Stimulated activated CD8-positive, alpha-beta memory T cell treated with anti-CD3 and anti-CD28 coated beads, Interleukin-15, amount 100 ng/mL, for 48 hours (primary cell): Measurements from ENCODE around the gene GARRE1.
A peak's percentile ranks its signal among the peaks of the same experiment; 100 is the strongest.
"Not testable (repeated sequence)": the region's sequence is repeated elsewhere in the genome, so short reads cannot be mapped to it uniquely, and the experiment has no call there.

Experiments
- DNase-seq, 2 donors: peaks; one replicate each; pipeline ENCODE4 v3.0.0-alpha.2; 2020; ENCODE audit warnings: low read depth in 2 of 2

The GARRE1 gene

DNA sequence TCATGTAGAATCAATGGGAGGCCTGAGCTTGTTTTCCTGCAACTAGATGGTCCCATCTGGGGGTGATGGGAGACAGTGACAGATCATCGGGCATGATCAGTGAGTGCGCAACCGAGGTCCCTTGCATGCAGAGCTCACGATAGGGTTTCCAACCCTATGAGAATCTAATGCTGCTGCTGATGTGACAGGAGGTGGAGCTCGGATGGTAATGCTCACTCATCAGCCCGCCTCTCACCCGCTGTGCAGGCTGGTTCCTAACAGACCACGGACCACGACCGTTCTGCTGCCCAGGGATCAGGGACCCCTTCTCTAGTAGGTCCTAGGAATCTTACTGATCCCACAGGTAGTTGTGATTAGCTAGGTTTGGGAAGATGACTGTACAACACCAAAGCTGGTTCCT, 23.5 kb upstream of the GARRE1 start:
- DNase-seq, result no peak

DNA sequence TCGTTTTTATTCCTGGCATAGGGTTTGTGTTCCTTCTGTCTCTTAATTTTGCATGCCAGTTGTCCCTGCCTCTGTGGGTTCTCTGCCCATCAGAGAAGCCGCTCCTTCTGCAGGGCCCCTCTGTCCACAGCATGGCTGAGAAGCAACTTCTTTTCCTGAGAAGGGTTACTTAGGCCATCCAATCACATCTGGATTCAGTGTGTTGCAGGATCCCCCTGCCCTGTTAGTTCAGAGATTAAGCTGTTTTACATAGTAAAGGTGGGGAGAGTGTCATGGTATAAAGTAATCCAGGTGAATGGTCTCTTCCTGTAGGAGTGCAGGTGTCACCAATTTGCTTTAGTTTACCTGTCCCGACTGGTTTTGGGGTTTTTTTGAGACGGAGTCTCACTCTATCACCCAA, 22.9 kb upstream of the GARRE1 start:
- no peak for DNase-seq

DNA sequence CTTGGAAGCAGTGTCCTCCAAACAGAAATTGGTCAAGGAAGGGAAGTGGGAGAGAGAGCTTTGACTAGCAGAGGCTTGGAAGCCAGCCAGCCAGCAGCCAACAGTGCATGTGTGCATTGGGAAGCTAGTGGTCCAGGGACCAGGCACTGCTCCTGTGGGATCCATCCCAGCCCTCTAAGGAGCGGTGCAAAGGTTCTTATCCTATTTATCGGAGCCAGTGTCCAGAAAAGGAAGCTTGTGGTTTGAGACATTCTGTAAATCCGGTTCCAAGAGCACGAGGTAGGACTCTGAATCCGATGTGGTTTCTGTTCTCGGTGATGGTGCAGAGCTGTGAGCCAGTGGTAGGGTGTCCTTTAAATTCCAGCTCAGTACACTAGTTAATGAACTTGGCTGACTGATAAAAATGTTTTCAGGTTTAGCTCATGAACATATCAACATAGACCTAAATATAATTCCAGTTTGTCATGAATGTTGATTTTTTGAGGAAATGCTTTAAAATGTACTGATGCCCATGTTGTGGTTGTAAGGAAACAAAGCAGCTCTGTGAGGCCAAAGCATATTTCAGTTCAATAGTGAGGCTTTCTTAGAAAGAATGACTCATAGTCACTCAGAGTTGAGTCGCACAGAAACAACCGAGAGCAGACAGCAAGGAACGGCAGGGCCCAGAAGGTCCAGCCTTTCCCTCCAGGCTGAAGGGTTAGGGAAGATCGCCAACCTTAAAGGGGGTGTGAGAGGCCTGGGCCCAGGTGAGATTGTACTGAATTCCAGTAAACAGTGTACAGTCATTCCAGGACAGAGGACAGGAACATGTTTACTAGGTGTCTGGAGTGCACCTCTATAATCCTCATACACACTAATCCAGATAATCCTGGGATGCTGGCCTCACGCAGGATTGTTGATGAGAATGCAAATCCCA, 21.5 kb upstream of the GARRE1 start:
- no peak for DNase-seq

DNA sequence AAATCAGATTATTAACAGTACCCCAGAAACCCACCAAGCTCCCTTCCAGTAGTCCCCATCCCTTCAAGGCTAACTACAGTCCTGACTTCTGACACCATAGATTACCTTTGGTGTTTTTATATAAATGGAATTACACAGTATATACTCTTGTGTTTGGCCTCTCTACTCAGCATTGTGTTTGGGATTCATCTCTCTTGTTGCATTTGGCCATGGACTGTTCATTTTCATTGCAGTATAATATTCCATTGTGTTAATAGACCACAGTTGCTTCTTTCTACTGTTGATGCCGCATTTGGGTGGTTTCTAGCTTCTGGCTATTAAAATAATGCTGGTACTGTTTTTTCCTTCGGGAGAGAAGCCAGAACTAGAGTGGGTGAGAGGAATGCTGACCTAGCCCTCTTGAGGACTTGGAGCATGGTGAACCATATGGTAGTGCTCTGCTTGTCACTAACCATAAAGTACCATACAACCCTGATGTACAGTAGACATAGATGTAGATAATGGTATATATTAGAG, 18.9 kb upstream of the GARRE1 start:
- DNase-seq, result no peak

DNA sequence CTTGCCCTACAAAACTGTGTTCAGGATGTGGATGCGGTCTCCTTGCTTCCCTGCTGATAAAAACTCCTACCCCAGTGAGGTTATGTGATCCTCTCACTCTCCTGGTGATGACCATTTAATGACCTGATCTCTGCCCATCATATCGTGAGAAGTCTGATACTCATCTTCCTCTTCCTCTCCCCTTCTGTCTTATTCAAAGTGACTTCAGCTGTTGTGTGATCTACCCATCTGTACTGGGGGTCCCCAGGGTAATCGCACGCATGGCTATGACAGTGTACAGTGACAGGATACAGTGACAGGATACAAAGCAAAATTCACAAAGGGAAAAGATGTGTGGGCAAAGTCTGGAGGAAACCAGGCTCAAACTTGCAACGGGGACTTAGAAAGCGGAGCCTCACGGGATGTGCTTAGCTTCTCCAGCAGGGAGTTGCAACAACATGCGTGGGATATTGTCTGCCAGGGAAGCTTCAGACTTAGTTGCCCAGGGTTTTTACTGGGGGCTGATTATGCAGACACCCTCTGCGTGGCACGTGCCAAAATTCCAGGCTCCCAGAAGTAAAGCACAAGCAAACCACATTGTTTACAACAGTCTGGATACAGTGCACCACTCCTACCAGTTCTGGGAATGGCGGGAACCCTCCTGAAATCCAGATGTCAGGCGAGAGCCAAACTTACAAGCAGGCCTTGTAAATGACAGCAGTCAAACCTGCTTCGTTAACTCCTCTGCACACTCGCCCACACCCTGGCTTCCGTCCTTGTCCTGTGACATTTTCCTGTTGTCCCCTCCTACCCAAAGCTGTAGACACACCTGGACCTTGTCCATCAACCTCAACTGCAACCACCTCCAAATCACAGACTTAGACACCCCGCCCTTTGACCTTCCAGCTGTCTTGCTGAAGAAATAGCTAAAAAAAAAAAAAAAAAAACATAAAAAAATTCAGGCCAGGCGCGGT, 18.0 kb upstream of the GARRE1 start:
- no peak for DNase-seq

DNA sequence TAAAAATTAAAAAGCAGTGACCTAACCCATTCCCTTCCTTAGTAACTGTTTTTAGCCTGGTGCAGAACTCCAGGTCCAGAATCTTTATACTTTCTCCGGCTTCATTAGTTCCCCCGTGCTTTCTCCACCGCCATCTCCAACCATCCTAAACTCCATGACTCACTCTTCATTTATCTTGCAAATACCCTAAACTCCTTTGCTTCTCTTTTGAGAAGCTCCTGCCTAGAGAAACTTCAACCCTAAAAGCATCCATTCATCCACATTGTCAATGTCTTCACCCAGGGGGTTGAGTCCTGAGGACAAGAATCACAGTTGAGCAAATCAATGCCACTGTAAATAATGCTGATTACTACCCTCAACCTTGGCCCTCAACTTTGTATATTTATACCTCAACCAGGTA, 17.1 kb upstream of the GARRE1 start:
- no peak for DNase-seq

DNA sequence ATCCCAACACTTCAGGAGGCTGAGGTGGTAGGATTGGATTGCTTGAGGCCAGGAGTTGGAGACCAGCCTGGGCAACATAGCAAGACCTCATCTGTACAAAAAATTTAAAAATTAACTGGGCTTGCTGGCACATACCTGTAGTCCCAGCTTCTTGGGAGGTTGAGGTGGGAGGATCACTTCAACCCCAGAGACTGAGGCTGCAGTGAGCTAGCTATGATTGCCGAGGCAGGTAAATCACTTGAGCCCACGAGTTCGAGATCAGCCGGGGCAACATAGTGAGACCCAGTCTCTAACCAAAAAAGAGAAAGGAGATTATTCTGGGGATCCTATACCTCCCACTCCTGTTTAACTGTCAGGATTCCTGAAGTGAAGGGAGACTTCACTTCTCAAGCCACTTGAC, 16.4 kb upstream of the GARRE1 start:
- no peak for DNase-seq

DNA sequence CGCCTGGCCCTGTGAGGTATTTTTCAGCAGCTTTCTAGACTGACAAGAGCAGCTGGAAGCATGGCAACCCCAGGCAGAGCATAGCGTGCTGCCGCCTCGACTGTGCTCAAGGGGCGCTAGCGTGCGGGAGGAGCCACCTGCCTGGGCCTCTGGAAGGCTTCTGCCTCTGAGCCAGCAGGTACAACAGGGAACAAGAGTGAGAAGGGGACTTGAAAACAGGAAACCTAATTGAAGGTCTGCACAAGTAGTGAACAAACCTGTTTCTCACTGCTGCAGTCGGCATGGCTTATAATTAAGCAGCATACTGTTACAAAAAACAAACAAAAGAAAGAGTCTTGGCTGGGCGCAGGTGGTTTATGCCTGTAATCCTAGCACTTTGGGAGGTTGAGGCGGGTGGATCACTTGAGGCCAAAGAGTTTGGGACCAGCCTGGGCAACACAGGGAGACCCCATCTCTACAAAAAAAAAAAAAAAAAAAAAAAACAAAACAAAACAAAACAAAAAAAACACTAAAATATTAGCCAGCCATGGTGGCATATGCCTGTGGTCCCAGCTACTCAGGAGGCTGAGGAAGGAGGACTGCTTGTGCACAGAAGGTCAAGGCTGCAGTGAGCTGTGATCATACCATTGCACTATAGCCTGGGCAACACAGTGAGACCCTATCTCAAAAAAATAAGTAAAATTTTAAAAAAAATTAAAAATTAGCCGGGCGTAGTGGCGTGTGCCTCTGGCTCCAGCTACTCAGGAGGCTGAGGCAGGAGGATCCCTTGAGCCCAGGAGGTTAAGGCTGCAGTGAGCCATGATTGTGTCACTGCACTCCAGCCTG, 12.6 kb upstream of the GARRE1 start:
- peak in 1 of 2 donors; percentile 20 for DNase-seq

DNA sequence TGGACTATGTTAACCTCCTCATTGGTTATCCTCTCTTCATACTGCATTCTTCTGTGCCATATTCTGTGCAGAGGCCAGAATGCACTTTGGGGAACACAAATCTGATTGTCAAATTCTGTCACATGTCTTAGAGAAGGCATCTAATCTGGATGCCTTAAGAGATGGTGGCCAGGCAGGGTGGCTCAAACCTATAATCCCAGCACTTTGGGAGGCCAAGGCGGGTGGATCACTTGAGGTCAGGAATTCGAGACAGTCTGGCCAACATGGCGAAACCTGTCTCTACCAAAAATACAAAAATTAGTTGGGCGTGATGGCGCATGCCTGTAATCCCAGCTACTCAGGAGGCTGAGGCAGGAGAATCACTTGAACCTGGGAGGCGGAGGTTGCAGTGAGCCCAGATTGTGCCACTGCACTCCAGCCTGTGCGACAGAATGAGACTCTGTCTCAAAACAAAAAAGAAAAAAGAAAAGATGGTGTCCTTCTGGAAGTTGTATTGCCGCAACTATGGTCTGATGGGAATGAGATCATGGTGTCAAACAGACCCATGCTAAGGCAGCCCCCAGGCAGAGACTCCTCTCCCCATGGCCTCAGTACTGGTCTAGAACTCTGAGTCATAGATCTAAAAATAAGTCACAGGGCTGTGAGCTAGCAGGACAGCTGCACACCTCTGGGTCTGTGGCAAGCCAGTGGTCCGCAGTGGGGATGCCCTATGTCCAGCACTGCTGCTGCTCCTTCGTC, 11.0 kb upstream of the GARRE1 start:
- DNase-seq, result not testable (repeated sequence)

DNA sequence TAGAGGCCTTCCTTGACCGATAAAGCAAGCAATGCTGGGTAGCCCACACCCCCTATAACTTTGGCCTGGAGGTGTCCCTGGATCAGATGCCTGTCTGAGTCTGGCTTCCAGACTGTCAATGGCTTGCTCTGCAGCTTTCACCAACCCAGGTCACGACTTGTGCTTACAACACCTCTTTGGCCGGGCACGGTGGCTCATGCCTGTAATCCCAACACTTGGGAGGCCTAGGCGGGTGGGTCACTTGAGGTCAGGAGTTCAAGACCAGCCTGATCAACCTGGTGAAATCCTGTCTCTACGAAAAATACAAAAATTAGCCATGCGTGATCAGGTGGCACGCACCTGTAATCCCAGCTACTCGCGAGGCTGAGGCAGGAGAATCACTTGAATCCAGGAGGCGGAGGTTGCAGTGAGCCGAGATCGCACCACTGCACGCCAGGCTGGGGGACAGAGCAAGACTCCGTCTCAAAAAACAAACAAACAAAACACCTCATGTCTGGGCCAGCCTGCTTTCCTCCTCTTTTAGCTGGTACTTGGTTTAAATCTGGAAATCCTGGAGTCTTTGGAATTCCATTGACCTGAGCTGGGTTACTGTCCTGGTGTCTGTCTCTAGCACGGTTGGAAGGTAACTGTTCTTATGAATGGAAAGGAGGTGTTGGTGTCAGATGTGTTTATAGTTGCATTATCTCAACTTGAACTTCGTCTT, 10.3 kb upstream of the GARRE1 start:
- no peak for DNase-seq

DNA sequence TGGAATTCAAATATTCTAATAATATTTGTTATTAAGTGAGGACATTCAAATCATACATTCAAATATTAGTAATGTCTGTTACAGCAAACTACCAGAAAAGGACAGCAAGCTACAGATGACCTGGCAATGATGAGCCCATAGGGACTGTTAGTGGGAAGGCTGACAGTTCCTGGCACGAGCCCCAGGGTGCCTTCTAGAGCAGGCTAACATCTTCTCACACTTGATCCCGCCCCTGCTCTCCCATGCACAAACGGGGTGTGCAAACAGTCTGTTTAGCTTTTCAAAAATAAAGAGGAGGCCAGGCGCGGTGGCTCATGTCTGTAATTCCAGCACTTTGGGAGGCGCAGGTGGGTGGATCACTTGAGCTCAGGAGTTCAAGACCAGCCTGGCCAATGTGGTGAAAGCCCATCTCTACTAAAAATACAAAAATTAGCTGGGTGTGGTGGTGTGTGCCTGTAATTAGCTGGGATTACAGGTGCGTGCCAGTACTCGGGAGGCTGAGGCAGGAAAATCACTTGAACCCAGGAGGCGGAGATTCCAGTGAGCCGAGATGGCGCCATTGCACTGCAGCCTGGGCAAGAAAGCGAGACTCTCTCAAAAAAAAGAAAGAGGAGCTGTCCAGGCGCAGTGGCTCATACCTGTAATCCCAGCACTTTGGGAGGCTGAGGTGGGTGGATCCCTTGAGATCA, 9.6 kb upstream of the GARRE1 start:
- DNase-seq, result no peak

DNA sequence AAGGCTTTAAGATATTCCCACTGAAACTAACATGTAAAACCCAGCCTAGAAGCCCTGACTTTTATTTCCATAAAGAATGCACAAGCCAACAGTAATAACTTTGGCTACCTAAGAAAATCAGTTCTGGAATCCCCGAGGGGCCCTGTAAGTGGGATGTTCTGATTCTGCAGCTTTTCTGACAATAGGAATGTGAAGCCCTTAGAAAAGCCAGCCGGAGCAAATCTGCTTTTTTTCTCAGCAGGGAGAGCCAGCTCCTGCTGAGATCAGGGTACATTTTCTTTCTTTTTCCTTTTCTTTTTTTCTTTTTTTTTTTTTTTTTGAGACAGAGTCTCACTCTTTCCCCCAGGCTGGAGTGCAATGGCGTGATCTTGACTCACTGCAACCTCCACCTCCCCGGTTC, 8.0 kb upstream of the GARRE1 start:
- no peak for DNase-seq

DNA sequence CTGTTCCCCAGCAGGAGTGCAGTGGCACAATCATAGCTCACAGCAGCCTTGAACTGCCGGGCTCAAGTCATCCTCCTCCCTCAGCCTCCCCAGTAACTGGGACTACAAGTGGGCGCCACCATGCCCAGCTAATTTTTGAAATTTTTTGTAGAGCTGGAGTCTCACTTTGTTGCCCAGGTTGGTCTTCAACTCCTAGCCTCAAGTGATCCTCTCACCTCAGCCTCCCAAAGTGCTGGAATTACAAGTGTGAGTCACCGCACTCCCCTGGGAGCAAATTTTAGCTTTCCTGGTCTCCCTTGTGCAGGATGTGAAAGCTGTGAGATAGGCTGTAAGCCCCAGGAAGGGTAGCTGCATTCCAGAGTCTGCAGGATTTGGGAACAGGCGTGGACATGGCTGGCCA, 5.4 kb upstream of the GARRE1 start:
- DNase-seq, result no peak

DNA sequence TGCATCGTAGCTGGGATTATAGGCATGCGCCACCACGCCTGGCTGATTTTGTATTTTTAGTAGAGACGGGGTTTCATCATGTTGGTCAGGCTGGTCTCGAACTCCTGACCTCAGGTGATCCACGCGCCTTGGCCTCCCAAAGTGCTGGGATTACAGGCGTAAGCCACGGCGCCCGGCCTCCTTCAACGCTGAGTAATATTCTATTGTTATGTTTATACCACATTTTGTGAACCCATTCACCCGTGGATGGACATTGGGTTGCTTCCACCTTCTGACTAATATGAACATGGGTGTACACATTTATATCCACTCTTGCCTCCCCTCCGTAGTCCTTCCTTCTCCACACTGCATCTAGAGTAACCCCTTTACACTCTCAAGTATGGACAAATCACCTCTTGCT, 1.2 kb upstream of the GARRE1 start:
- DNase-seq, result not testable (repeated sequence)

DNA sequence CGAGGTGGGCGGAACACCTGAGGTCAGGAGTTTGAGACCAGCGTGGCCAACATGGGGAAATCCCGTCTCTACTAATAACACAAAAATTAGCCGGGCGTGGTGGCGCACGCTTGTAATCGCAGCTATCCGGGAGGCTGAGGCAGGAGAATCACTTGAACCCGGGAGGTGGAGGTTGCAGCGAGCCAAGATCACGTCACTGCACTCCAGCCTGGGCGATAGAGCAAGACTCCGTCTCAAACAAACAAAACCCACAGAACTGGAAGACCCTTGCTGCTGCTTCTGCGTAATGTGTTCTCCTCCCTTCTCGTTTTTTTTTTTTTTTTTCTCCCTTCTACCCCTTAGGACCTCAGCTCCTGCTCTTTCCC, 691 bp upstream of the GARRE1 start:
- not testable (repeated sequence) for DNase-seq

DNA sequence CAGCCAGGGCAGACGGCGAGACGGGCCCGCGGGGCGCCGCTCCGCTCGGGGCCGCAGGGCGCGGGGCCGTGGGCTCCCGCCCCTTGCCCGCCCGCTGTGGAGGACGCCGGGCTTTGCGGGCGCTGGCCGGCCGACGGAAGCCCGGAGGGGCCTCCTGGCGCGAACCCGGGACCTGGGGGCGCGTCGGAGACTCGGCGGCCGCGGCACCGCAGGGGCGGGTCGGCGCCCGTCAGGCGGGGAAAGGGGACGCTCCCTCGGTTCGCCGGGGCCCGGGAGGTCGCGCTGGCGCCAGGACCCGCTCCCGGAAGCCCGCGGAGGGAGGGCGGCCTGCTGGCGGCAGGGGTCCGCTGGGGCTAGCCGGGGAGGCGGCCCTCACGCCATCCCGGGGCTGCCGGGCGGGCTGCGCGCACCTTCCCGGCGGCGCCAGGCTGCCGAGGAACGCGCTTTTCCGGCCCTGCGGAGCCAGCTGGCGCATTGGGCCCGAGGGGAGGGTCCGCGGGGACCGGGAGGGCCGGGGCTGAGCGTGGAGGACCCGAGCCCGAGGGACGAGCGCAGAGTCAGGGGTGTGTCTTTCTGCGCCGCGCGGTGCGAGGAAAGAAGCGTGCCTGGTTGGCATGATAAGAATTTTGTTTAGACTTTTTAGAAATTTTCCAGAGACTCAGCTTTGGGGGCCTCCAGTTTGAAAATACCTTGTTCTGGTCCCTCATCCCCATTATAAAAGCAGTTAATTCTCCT, 511 bp downstream of the GARRE1 start:
- peak; percentile 21 to 25 for DNase-seq

DNA sequence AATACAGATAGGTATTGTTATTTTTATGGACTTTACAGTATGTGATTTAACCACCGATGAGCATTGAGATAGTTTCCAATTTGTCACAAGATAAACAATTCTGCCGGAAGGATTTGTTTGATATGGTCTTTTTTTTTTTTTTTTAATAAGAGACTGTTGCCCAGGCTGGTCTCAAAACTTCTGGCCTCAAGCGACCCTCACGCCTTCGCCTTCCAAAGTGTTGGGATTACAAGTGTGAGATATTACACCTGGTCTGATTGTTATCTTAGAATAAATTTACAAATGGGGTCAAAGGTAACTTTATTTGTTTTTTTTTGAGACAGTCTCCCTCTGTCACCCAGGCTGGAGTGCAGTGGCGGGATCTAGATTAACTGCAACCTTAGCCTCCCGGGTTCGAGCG, 1.2 kb downstream of the GARRE1 start:
- no peak for DNase-seq

DNA sequence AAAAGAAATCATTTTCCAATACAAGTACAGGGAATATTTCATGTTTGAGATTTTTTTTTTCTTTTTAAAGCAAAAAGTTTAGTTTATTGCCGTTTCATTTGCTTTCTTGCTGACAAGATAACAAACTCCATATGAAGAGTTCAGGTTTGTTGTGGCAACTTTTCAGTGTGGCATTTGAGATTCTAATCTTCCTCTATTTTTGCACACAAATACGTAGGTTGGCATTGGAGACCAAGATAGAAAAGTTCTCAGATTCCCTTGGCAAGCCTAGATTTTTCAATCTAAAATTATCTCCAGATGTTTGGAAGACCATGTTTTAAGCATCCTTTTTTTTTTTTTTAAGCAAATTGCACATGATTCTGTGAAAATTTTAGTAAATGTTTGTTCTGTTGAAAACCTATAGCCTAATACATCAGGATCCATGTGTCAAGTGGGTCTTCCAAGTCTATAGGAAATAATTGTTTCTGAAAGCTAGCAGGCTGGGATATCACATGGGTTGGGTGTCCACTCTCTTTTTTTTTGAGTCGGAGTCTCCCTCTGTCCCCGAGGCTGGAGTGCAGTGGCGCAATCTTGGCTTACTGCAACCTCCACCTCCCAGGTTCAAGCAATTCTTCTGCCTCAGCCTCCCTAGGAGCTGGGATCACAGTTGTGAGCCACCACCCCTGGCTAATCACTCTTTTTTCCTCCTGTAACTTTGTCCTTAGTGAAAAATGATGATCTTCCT, 2.6 kb downstream of the GARRE1 start:
- DNase-seq, result no peak
